ENCODE data around the gene DMRT2.

Gene DMRT2

GRCh38 chr9:1050125-1050895 is at the start of gene DMRT2:
Gene DMRT2 (plus strand): TSS chr9:1050357. CDS start chr9:1051614, 1,257 bp downstream.
- no peak for DNase-seq

DNA sequence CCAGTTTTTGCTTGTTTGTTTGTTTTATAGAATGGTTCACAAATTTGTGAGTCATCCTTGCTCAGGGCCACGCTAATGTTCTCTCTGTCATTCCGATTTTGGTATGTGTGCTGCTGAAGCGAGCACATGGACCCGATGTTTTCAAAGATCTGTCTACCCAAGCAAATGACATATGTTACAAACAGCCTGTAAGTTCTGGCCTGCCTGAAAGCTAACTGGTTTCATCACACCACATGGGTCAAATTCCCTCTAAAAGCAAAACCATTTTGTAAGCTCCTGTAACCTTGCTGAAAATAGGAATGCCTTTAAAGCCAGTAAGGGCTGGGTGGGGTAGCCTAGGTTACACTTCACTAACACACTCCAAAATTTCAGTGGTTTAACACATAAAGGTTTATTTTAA is 48.3 kb upstream of the DMRT2 start:
- no peak for DNase-seq

DNA sequence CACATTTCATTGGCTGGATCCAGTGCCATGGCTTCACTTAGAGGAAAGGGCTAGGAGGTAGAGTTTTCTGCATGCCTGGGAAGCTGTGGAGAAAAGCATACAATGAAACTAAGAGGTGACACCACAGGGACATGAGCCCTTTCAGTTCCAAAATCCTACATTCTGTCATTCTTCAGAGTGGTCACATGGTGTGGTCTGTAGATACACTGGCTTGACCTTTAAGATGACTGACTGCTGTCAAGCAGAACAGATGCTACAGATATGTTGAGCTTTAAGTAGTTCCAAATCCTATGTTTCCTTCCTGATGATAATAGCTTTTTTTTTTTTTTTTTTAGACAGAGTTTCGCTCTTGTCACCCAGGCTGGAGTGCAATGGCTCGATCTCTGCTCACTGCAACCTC is 47.5 kb upstream of the DMRT2 start:
- DNase-seq: no peak

- no peak for DNase-seq
Observed at GRCh38 chr9:1005043-1005667, 45.0 kb upstream of the DMRT2 start.

GRCh38 chr9:1007312-1007711 is 42.8 kb upstream of the DMRT2 start:
- no peak for DNase-seq

DNA sequence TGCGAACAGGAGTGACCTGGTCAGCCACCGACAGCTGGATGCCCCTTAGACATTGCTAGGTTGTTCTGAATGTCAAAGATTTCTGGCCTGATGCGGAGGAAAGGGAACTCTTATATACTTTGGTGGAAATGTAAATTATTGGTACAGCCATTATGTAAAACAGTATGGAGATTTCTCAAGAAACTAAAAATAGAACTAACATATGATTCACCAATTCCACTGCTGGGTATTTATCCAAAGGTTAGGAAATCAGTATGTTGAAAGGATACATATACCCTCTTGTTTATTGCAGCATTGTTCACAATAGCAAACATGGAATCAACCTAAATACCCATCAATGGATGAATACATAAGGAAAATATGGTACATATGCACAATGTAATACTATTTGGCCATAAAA is 41.9 kb upstream of the DMRT2 start:
- no peak for DNase-seq

GRCh38 chr9:1009101-1009707 is 41.0 kb upstream of the DMRT2 start:
- peak; percentile 62 for DNase-seq

DNA sequence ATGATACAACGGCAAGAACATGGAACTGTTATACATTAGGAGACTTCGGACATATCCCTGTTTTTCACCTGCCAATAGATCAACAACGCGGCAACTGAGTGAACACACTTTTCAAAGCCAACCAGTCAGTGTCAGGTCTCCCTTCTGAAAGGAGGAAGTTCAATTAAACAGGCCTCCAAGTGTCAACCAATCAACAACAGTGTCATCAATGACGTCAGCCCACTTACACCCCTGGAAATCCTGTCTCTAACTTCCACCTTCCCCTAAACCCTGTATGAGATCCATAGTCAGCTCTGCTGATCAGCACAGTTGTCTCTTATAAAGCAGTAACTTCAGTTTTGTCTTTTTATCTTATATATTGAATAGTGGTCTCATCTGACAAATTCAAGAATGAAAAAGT is 37.1 kb upstream of the DMRT2 start:
- no peak for DNase-seq

DNA sequence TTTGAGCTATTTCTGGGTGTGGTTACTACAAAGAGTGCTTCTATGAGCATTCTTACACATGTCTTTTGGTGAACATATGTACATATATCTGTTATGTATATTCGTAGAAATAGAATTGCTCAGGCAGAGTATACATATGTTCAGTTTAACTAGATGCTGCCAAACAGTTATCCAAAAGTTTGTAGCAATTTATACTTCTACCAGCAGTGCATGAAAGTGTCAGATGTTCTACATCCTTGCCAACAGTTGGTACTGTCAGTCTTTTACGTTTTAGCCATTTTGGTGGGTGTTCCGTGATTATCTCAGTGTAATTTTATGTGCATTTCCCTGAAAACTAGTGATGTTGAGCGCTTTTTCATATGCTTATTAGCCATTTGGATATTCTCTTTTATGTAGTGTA is 35.9 kb upstream of the DMRT2 start:
- DNase-seq: no peak

DNA sequence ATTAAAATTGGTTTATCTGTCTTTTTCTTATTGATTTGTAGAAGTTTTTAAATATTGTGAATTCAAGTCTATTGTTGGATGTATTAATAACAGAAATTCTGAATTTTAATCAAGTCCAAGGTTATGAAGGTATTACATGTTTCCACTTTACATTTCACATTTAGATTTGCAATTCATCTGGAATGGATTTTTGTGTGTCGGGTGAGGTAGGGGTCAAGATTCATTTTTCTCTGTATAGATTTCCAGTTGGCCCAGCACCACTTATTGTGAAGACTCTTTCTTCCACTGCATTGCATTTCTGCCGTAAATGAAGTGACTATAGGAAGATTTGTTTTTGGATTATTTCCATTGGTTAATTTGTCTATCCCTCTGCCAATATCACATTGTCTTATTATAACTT is 35.5 kb upstream of the DMRT2 start:
- no peak for DNase-seq

- DNase-seq: no peak
Observed at GRCh38 chr9:1018121-1018520, 32.0 kb upstream of the DMRT2 start.

DNA sequence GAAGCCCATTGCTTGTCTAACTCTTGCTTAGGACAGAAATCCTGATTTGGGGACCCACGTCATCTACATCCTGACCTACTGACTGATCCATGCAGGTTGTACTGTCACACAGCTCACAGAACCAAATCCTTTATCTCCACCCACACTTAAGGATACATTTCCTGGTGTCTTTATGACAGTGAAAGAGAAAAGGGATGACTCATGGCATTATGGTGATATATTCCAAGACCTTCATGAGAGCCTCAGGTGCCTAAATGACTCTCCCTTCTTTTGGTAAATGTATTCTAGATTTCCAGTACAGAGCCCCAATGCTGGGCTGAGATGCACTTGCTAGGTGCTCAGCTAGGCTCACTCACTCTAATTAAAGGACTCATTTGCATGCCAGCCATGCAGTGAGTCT is 26.0 kb upstream of the DMRT2 start:
- DNase-seq: no peak

GRCh38 chr9:1025131-1025530 is 25.0 kb upstream of the DMRT2 start:
- DNase-seq: no peak

DNA sequence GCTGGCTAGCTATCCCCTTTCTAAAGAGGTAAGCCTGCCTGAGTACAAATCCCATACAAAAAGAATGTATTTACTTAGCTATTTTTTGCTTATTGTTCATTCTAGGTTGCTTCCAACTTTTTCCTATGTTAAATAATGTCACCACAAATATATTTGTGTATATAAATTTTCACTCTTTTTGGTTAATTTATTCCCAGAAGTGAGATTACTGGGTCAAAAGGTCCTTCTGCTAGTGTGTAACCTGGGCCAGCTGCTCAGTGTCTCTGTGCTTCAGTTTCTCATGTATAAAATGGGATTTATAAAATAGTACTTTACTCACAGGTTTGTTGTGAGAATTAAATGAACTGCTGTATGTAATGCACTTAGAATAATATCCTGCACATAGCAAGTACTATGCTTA is 23.9 kb upstream of the DMRT2 start:
- no peak for DNase-seq

- DNase-seq: no peak
Observed at GRCh38 chr9:1028501-1029190, 21.5 kb upstream of the DMRT2 start.

DNA sequence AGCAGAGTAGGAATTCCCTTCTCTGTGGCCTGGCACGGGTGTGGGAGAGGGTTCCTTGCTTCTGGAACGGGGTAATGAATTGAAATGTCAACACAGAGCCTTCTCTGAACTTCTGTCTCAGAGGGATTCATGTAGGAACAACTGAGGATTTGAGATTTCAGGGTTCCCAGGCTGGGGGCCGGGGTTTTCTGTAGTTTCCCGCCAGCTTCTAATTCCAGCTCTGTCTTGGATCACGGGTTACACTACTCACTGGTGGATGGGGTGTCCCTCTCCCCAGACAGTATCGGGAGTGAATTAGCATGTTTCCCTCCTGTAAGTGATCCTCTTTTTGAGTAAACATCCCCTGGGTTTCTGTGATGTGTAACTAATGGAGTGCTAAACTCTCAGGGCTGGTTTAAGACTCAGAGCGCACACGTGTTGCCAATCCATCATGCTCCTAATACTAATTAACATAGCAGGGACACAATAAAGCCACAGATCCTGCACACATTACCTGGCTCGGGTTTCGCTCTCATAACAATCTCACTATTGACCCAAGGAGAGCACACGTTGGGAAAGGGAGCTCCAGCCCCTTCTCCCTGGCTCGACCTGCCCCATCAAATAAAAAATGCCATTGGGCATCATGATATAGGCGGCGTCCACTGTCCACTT is 18.1 kb upstream of the DMRT2 start:
- no peak for DNase-seq

GRCh38 chr9:1034271-1034670 is 15.9 kb upstream of the DMRT2 start:
- no peak for DNase-seq

- DNase-seq: no peak
Observed at GRCh38 chr9:1039589-1039988, 10.6 kb upstream of the DMRT2 start.

DNA sequence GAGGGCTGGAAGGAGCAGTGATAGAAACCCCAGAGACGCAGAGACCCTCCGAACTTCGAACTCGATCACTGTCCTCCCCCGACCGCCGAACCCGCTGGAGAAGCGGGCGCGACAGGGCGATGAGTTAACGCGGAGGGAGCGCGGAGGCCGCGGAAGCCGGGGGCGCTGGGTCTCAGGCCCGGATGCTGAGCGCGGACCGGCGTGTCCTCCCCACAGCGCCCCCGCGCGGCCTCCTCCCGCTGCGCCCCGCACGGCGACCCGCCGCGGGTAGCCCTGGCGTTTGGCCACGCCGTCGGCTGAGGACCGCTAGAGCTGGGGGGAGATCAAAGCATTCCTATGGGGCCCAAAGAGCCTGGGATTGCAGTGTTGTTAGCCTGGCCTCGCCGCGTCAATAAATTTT is 7.7 kb upstream of the DMRT2 start:
- DNase-seq: no peak

GRCh38 chr9:1044643-1045042 is 5.5 kb upstream of the DMRT2 start:
- DNase-seq: no peak

DNA sequence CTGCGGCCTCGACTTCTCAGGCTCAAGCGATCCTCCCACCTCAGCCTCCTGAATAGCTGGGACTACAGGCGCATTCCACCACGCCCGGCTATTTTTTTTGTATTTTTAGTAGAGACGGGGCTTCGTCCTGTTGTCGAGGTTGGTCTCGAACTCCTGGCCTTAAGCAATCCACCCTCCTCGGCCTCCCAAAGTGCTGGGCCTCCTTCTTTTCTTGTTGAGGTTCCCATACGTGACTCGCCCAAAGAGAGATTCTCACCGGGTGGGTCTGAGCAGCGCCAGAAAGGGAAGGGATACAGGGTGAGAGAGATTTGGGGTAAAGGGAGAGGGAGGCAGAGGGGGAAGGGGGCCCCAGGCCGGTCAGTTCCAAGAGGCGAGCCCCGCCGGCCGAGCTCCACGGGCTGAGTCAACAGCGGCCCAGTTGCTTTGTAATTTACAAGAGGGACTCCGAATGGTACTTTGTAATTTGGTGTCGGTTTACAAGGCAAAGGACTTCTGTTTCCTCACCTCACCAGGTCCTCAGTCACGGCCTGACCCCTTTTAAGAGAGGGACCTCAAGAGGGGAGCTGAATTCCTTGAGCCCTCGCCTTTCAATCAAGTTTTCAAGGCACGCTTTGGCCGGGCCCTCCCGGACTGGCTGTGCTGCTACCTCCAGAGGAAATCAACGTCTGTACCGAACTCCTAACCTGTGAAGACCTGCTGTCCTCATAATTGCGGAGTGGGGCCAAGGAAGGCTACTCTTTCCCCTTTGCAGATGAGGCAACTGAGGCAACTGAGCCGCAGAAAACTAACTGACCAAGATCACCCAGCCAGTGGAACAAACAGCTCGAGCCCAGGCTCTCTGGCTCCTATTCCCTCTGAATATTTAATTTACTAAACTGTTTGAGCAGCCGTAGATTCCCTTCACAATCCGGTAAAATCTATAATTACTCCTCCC is 3.3 kb upstream of the DMRT2 start:
- no peak for DNase-seq

DNA sequence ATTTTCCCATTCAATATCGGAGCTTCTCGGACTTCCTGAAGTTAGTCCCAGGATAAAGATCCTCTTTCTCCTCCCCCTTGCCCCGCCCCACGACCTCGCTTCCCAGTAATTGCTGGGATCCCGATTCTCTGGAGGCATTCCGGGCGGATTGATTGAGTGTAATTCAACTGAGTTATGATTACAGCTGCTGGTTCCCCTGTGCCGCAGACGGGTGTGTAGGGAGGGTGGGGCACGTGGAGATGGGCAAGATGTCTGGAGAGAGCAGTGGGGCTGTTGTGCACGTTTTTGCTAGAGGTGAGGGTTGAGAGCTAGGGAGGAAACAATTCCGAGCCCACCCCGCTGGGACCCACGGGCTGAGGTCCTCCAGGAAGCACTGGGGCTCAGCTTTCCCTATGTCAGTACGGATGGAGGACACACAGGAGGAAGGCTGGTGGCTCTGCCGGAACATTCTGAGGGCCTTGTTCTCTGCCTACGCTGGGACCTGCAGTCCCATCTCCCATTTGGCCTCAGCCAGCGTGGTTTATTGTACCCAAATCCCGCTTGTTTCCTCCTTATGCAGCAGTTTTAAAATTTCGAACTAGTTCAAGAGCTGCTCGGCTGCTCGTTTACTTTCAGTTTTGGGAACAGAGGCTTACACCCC is 2.4 kb upstream of the DMRT2 start:
- no peak for DNase-seq

All from activated effector memory CD4-positive, alpha-beta T cell treated with Interleukin-2 at 50 U/mL for 16 hours (primary cell).